H1 (cell line): ENCODE measurements around the gene MTERF1. TPM values are rescaled to one million over a fixed set of nuclear protein-coding genes. Genes with fewer than 3 reads are reported as not detected.

ENCODE experiments used
- CTCF ChIA-PET: fragments of 300-600 bp; sonication (Branson Sonifier 250); formaldehyde crosslinking; loops from one replicate; lab custom pipeline; 2021; ENCODE audit not compliant: partially characterized antibody; lab: Charles Lee
- POLR2A ChIA-PET: fragments of 300-600 bp; sonication (Branson Sonifier 250); formaldehyde crosslinking; loops from one replicate; lab custom pipeline; 2021; ENCODE audit warnings: inconsistent platforms; ENCODE audit not compliant: partially characterized antibody; lab: Charles Lee
- DNase-seq, 2 experiments: peaks; one replicate each; pipeline versions ENCODE4 v3.0.0 to v3.0.0-alpha.2; 2010 to 2022; ENCODE audit warnings: low spot score in 2 of 2, low read depth in 1 of 2, mixed read lengths in 1 of 2
- FAIRE-seq: peaks from 2 replicates; lab custom pipeline; 2011; peaks lifted over from hg19 to GRCh38; lab: Jason Lieb, UNC
- H2AFZ ChIP-seq: 2 replicates; pipeline ENCODE4 v1.8.1; 2012; ENCODE audit warnings: low read length, inconsistent platforms
- H2AK5ac ChIP-seq: 2 replicates; pipeline ENCODE4 v1.6.1; 2013; ENCODE audit warnings: low read depth, low read length
- H2BK120ac ChIP-seq: replicated peaks from 2 replicates; pipeline ENCODE3; 2013; ENCODE audit warnings: low read depth, low read length, inconsistent platforms
- H2BK12ac ChIP-seq: 2 replicates; pipeline ENCODE4 v1.6.1; 2013; ENCODE audit warnings: low read depth, low read length
- H2BK15ac ChIP-seq: 2 replicates; pipeline ENCODE4 v1.6.1; 2013; ENCODE audit warnings: low read length
- H2BK20ac ChIP-seq: 2 replicates; pipeline ENCODE4 v1.6.1; 2013; ENCODE audit warnings: low read length
- H2BK5ac ChIP-seq: 2 replicates; pipeline ENCODE4 v1.6.1; 2013; ENCODE audit warnings: low read depth, low read length
- H3K14ac ChIP-seq: 2 replicates; pipeline ENCODE4 v1.6.1; 2013; ENCODE audit warnings: inconsistent platforms; ENCODE audit not compliant: insufficient read length
- H3K18ac ChIP-seq: 2 replicates; pipeline ENCODE4 v1.6.1; 2013; ENCODE audit warnings: low read length; ENCODE audit errors: extremely low read depth
- H3K23ac ChIP-seq: 2 replicates; pipeline ENCODE4 v1.6.1; 2013; ENCODE audit warnings: inconsistent platforms; ENCODE audit not compliant: insufficient read length
- H3K23me2 ChIP-seq: 2 replicates; pipeline ENCODE4 v1.6.1; 2013; ENCODE audit warnings: low read depth, low read length
- H3K27ac ChIP-seq: 2 replicates; pipeline ENCODE4 v1.6.1; 2011; ENCODE audit warnings: low read depth, low read length, inconsistent platforms
- H3K27me3 ChIP-seq, 4 experiments: replicated peaks in 1 of 4; 1 replicate in 1 of 4; 2 replicates in 3 of 4; pipeline versions ENCODE4 v1.6.1 to v1.8.1; 2011 to 2013; ENCODE audit warnings: low read length in 3 of 4, mild to moderate bottlenecking in 3 of 4, inconsistent platforms in 2 of 4, mixed read lengths in 2 of 4, moderate library complexity in 1 of 4; ENCODE audit not compliant: control insufficient read depth in 3 of 4, insufficient read depth in 3 of 4; ENCODE audit errors: extremely low read depth in 1 of 4
- H3K36me3 ChIP-seq, 4 experiments: 2 replicates each; pipeline versions ENCODE4 v1.6.1 to v1.8.1; 2011 to 2013; ENCODE audit warnings: mild to moderate bottlenecking in 4 of 4, low read length in 3 of 4, moderate library complexity in 2 of 4, control low read depth in 1 of 4, inconsistent platforms in 1 of 4; ENCODE audit not compliant: insufficient read depth in 4 of 4, control insufficient read depth in 2 of 4
- H3K4ac ChIP-seq: replicated peaks from 2 replicates; pipeline ENCODE3; 2013; ENCODE audit warnings: low read length, low read depth, mixed read lengths, inconsistent platforms; ENCODE audit not compliant: insufficient read length
- H3K4me1 ChIP-seq, 4 experiments: replicated peaks in 1 of 4; 1 replicate in 1 of 4; 2 replicates in 3 of 4; pipeline versions ENCODE4 v1.6.1 to v1.8.1; 2011 to 2013; ENCODE audit warnings: low read length in 3 of 4, inconsistent platforms in 2 of 4, mixed read lengths in 1 of 4; ENCODE audit not compliant: insufficient read depth in 4 of 4, control insufficient read depth in 3 of 4
- H3K4me2 ChIP-seq, 2 experiments: 2 replicates each; pipeline versions ENCODE4 v1.6.1 to v1.8.1; 2011 to 2013; ENCODE audit warnings: low read depth in 2 of 2, low read length in 2 of 2, control low read depth in 1 of 2, inconsistent platforms in 1 of 2, mild to moderate bottlenecking in 1 of 2; ENCODE audit not compliant: insufficient read depth in 1 of 2
- H3K4me3 ChIP-seq, 4 experiments: fragments of 200-600, 300-600 bp in 1 of 4; sonication (generic), shearing (Covaris generic), sonication (Bioruptor Twin) in 1 of 4; 2 replicates each; pipeline versions ENCODE4 v1.5.1 to v1.8.1; 2011 to 2016; ENCODE audit warnings: low read length in 4 of 4, low read depth in 3 of 4, control low read depth in 2 of 4, inconsistent platforms in 2 of 4, mild to moderate bottlenecking in 2 of 4, mixed read lengths in 1 of 4, moderate library complexity in 1 of 4; ENCODE audit not compliant: insufficient read depth in 2 of 4; ENCODE audit errors: extremely low read depth in 1 of 4
- H3K56ac ChIP-seq: replicated peaks from 2 replicates; pipeline ENCODE3; 2013; ENCODE audit warnings: low read depth, mild to moderate bottlenecking, mixed read lengths, low read length, inconsistent platforms; ENCODE audit not compliant: insufficient read length
- H3K79me1 ChIP-seq: 2 replicates; pipeline ENCODE4 v1.6.1; 2013; ENCODE audit warnings: low read depth, low read length, control low read depth
- H3K79me2 ChIP-seq, 2 experiments: 2 replicates each; pipeline versions ENCODE4 v1.6.1 to v1.8.1; 2012 to 2013; ENCODE audit warnings: low read length in 2 of 2, mild to moderate bottlenecking in 2 of 2, inconsistent platforms in 1 of 2; ENCODE audit not compliant: insufficient read depth in 2 of 2, control insufficient read depth in 1 of 2
- H3K9ac ChIP-seq, 4 experiments: replicated peaks in 1 of 4; 1 replicate in 1 of 4; 2 replicates in 3 of 4; pipeline versions ENCODE4 v1.6.1 to v1.8.1; 2011 to 2013; ENCODE audit warnings: low read depth in 3 of 4, low read length in 3 of 4, control low read depth in 2 of 4, mild to moderate bottlenecking in 2 of 4, moderate library complexity in 2 of 4, inconsistent platforms in 1 of 4; ENCODE audit errors: extremely low read depth in 1 of 4
- H3K9me3 ChIP-seq, 2 experiments: 2 replicates each; pipeline versions ENCODE4 v1.6.1 to v1.8.1; 2012 to 2013; ENCODE audit warnings: mild to moderate bottlenecking in 2 of 2, moderate library complexity in 2 of 2, control low read depth in 1 of 2, inconsistent platforms in 1 of 2, low read depth in 1 of 2, low read length in 1 of 2, mixed read lengths in 1 of 2; ENCODE audit not compliant: insufficient read depth in 2 of 2
- H4K20me1 ChIP-seq, 2 experiments: replicated peaks in 1 of 2; 2 replicates each; pipeline versions ENCODE3 to v1.8.1; 2011 to 2013; ENCODE audit warnings: inconsistent platforms in 2 of 2, low read length in 2 of 2, mild to moderate bottlenecking in 1 of 2; ENCODE audit not compliant: insufficient read depth in 2 of 2, control insufficient read depth in 1 of 2
- H4K5ac ChIP-seq: 2 replicates; pipeline ENCODE4 v1.6.1; 2013; ENCODE audit warnings: low read length, low read depth, mixed read lengths, inconsistent platforms; ENCODE audit not compliant: insufficient read length
- H4K8ac ChIP-seq: 2 replicates; pipeline ENCODE4 v1.8.0; 2013; ENCODE audit warnings: mild to moderate bottlenecking, moderate library complexity, low read length, inconsistent platforms; ENCODE audit not compliant: insufficient read depth; ENCODE audit errors: extremely low read depth
- H4K91ac ChIP-seq: replicated peaks from 2 replicates; pipeline ENCODE3; 2013; ENCODE audit warnings: low read length, mixed read lengths, inconsistent platforms; ENCODE audit not compliant: insufficient read length
- CEBPB ChIP-seq: IDR thresholded peaks from 2 replicates; pipeline ENCODE4 v1.6.1; 2012; ENCODE audit warnings: low read depth, low read length
- SIRT6 ChIP-seq: IDR thresholded peaks from one replicate; pipeline ENCODE4 v1.7.1; 2012; ENCODE audit warnings: low read length, inconsistent platforms
- TAF1 ChIP-seq: IDR thresholded peaks from 2 replicates; pipeline ENCODE4 v1.6.1; 2011; ENCODE audit warnings: mild to moderate bottlenecking, low read depth, low read length
- YY1 ChIP-seq: IDR thresholded peaks from 2 replicates; pipeline ENCODE4 v1.6.1; 2011; ENCODE audit warnings: low read depth, mild to moderate bottlenecking, low read length
- WGBS, 2 experiments: shearing (Covaris generic) in 1 of 2; methylation state at CpG; one replicate each; pipeline versions ENCODE4 v1.1.6 to v1.1.7; 2013 to 2015; ENCODE audit warnings: low lambda C conversion rate in 2 of 2, mixed read lengths in 2 of 2, inconsistent platforms in 1 of 2, low coverage in 1 of 2, missing lambda C conversion rate in 1 of 2; ENCODE audit not compliant: insufficient replicate concordance in 2 of 2, insufficient coverage in 1 of 2, insufficient read length in 1 of 2; ENCODE audit errors: extremely low coverage in 1 of 2, missing lambda C conversion rate in 1 of 2; 5-methylcytosine and 5-hydroxymethylcytosine counted together
- polyA plus RNA-seq, 7 experiments: library from polyadenylated mRNA; depleted of rRNA in 3 of 7; stranded (reverse) in 5 of 7; unstranded in 2 of 7; fragments of >200 nt in 5 of 7; fragments of 200-250 nt in 2 of 7; gene quantifications; 1 replicate in 5 of 7; 2 replicates in 1 of 7; 4 replicates in 1 of 7; pipeline versions ENCODE4 v1.2.1 to v1.2.3, GENCODE V29; 2011 to 2013; ENCODE audit warnings: missing spikeins in 2 of 7, mixed read lengths in 2 of 7
- total RNA-seq: library from RNA; stranded (reverse); fragmentation: NEBNext Ultra II Directional; extraction: Animal tissue kit (Norgen Biotek cat#: 25700); gene quantifications from 2 replicates; pipeline ENCODE4 v1.2.1, GENCODE V29; 2021

MTERF1 gene
- total and polyA plus RNA-seq, 2 of the 8 experiments (the other 6 are each of a cell fraction or from before 2014, with no cell fraction given): 4.5 to 12.6 TPM

DNA sequence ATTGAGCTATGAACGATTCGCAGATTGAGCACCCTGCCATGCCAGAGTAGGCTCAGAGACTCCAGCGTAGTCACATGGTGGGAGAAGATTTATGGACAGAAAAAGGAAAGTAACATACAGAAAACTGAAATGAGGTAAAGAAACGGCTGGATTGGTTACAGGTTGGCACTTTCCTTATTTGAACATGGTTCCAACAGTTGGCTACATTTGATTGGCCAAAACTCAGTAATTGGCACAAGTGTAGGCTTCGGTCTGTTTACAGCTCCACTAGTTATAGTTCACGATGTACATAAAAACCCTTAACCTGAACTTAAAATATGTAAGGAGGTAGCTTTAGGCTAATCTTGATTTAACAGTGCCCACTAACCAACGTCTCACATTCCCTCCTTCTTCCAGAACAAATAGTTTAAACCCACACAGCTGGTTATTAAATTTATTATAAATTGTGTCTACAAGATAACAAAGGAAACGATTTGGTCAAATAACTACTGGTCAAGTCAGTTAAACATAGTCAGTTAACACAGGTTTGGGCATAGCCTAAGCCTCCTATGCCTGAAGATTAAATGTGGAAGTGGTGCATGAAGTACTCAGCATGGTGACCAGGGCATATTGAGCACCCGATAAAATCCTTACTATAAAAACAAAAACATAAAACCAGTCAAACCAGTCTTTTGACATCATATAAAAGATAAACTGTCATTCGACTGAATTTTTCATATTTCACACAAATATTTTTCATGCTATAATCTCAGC lies 17.9 kb upstream of the MTERF1 start:
- Histone ChIP-seq H3K36me3 (no peaks in the 10 kb centered on the region), H3K23ac (no peak overlapping the region)

More for the DNA sequence above, 17.9 kb upstream of the MTERF1 start:
- no peaks in the 10 kb centered on the region for H3K27me3 ChIP-seq
- H3K14ac ChIP-seq: no peak overlapping the region
- no peak overlapping the region for H2BK120ac ChIP-seq
- no peak for FAIRE-seq
- H3K9me3 ChIP-seq: no peaks in the 10 kb centered on the region
- no peaks in the 10 kb centered on the region for H4K20me1 ChIP-seq
- WGBS, 2 experiments: 90% methylated on average over 10 of the region's 10 CpGs; no CpG with 5 or more reads in 1 of the 2 experiments
- H3K4me1 ChIP-seq: no peaks in the 10 kb centered on the region
- H3K4ac ChIP-seq: no peak overlapping the region
- no peak overlapping the region for H3K18ac ChIP-seq
- POLR2A ChIA-PET: no interaction called here
- H3K27ac ChIP-seq: no peak overlapping the region
- TF ChIP-seq CEBPB (no peak), YY1 (no peak), SIRT6 (no peak), TAF1 (no peak)
- H4K91ac ChIP-seq: no peak overlapping the region
- H4K8ac ChIP-seq: no peak overlapping the region
- no peak overlapping the region for H3K9ac ChIP-seq
- no peak overlapping the region for H2BK5ac ChIP-seq
- no peak overlapping the region for H3K56ac ChIP-seq
- no peak overlapping the region for H3K4me2 ChIP-seq
- no peaks in the 10 kb centered on the region for H3K23me2 ChIP-seq
- no peaks in the 10 kb centered on the region for H3K79me1 ChIP-seq
- DNase-seq: no peak
- no peaks in the 10 kb centered on the region for H3K79me2 ChIP-seq
- H2BK15ac ChIP-seq: no peak overlapping the region
- no peak overlapping the region for H3K4me3 ChIP-seq
- CTCF ChIA-PET: no interaction called here
- H4K5ac ChIP-seq: no peak overlapping the region
- H2AFZ ChIP-seq: no peak overlapping the region
- no peak overlapping the region for H2BK20ac ChIP-seq
- no peak overlapping the region for H2AK5ac ChIP-seq
- H2BK12ac ChIP-seq: no peak overlapping the region
